Measurements from ENCODE around the gene FAM76A.

FAM76A gene

DNA sequence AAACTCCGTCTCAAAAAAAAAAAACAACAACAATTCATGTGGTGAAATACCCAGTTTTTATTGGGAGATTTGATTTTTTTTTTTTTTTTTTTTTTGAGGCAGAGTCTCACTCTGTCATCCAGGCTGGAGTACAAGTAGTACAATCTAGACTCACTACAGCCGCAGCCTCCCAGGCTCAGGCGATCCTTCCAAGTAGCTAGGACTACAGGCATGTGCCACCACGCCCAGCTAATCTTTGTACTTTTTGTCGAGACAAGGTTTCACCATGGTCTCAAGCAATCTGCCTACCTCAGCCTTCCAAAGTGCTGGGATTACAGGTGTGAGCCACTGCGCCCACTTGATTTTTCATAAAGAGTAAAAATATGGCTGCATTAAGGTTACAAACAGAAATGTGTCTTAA is 15.4 kb downstream of the FAM76A start:
- Histone ChIP-seq H3K4me3 (ENCODE audit: low read depth, low read length) (no peak overlapping the region), H3K9me3 (no peaks in the 10 kb centered on the region), H3K36me3 (no peaks in the 10 kb centered on the region), H3K4me1 (no peaks in the 10 kb centered on the region), H3K27me3 (no peaks in the 10 kb centered on the region)
- no peak for TF ChIP-seq CTCF (IDR thresholded peaks at IDR 0.05; ENCODE audit: low read depth, low read length)
- no peak for DNase-seq

- no peaks in the 10 kb centered on the region for H3K9me3 ChIP-seq
- DNase-seq: no peak
- TF ChIP-seq CTCF (IDR thresholded peaks at IDR 0.05; ENCODE audit: low read depth, low read length): no peak
- H3K4me3 ChIP-seq (ENCODE audit: low read depth, low read length): no peak overlapping the region
- H3K36me3 ChIP-seq: no peaks in the 10 kb centered on the region
- no peaks in the 10 kb centered on the region for H3K27me3 ChIP-seq
- H3K4me1 ChIP-seq: no peaks in the 10 kb centered on the region
Observed at GRCh38 chr1:27744556-27744955, 18.8 kb downstream of the FAM76A start.

DNA sequence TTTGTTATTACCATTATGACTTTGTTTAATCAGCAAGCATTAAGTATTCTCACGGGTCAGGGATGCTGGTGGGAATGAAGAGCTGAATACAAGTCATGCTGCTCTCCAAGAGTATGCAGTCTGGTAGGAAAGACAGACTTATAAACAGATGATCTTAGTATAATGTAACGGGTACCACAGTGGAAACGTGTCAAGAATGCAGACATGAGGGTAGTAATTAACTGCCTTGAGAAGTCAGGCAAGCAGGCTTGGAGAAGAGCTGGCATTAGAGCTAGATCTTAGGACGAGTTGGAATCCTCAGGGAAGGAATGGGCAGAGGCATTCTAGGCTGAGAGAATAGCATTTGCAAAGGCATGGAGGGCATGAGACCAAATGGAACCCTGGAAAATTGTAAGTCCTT is 19.7 kb downstream of the FAM76A start:
- H3K9me3 ChIP-seq: no peaks in the 10 kb centered on the region
- no peaks in the 10 kb centered on the region for H3K27me3 ChIP-seq
- no peaks in the 10 kb centered on the region for H3K36me3 ChIP-seq
- H3K4me1 ChIP-seq: no peaks in the 10 kb centered on the region
- DNase-seq: no peak
- TF ChIP-seq CTCF (IDR thresholded peaks at IDR 0.05; ENCODE audit: low read depth, low read length): no peak
- H3K4me3 ChIP-seq (ENCODE audit: low read depth, low read length): no peak overlapping the region

GRCh38 chr1:27752360-27752759 is 26.6 kb downstream of the FAM76A start:
- Histone ChIP-seq H3K27me3 (no peaks in the 10 kb centered on the region), H3K4me1 (no peaks in the 10 kb centered on the region), H3K4me3 (ENCODE audit: low read depth, low read length) (no peak overlapping the region), H3K36me3 (no peaks in the 10 kb centered on the region), H3K9me3 (no peaks in the 10 kb centered on the region)
- no peak for TF ChIP-seq CTCF (IDR thresholded peaks at IDR 0.05; ENCODE audit: low read depth, low read length)
- no peak for DNase-seq

- Histone ChIP-seq H3K27me3 (no peaks in the 10 kb centered on the region), H3K9me3 (no peaks in the 10 kb centered on the region), H3K4me3 (ENCODE audit: low read depth, low read length) (no peak overlapping the region), H3K36me3 (no peaks in the 10 kb centered on the region), H3K4me1 (no peaks in the 10 kb centered on the region)
- no peak for TF ChIP-seq CTCF (IDR thresholded peaks at IDR 0.05; ENCODE audit: low read depth, low read length)
- no peak for DNase-seq
Observed at GRCh38 chr1:27755286-27755685, 29.5 kb downstream of the FAM76A start.

DNA sequence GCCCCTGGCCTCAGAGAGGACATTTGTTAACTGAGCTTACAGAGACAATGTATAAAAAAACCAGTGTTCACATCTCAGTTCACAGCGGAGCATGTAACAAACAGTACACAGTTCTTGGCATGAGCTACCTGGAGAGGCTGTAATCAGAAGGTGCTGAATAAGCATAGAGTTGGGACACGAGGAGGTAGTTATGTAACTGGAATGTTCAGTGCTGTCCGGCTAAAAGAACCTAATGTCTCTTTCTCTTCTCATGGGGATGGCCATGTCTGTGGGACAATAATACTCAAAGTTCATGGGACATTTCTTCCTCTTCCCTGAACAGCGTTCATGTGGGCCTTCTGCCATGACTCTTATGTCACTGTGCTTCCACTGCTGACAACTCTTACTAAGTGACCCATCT is 30.1 kb downstream of the FAM76A start:
- Histone ChIP-seq H3K9me3 (no peaks in the 10 kb centered on the region), H3K36me3 (no peaks in the 10 kb centered on the region), H3K4me3 (ENCODE audit: low read depth, low read length) (no peak overlapping the region), H3K27me3 (no peaks in the 10 kb centered on the region), H3K4me1 (no peaks in the 10 kb centered on the region)
- TF ChIP-seq CTCF (IDR thresholded peaks at IDR 0.05; ENCODE audit: low read depth, low read length): no peak
- DNase-seq: no peak
